H7 (cell line): Measurements from ENCODE around the gene CAMK1D. TPM values are rescaled to one million over a fixed set of nuclear protein-coding genes. Genes with fewer than 3 reads are reported as not detected.

Experiments
- DNase-seq: peaks from one replicate; pipeline ENCODE4 v3.0.0; 2012
- H3K27me3 ChIP-seq: 2 replicates; pipeline ENCODE4 v1.6.0; 2011; ENCODE audit warnings: mild to moderate bottlenecking, low read length; ENCODE audit not compliant: control insufficient read depth, insufficient read depth
- H3K36me3 ChIP-seq: replicated peaks from 2 replicates; pipeline ENCODE4 v1.5.1; 2011; ENCODE audit warnings: low read length; ENCODE audit not compliant: control insufficient read depth, insufficient read depth
- H3K4me3 ChIP-seq: 2 replicates; pipeline ENCODE4 v1.5.1; 2011; ENCODE audit warnings: low read depth, mild to moderate bottlenecking, control low read depth, low read length, moderate library complexity; ENCODE audit not compliant: insufficient read depth
- total RNA-seq: library from RNA; depleted of rRNA; stranded (reverse); fragments of >200 nt; shearing (Covaris generic); gene quantifications from 2 replicates; pipeline ENCODE4 v1.2.3, GENCODE V29; 2014

CAMK1D gene
- total RNA-seq, 1 experiment from 2014 or later: 2.9 TPM

DNA sequence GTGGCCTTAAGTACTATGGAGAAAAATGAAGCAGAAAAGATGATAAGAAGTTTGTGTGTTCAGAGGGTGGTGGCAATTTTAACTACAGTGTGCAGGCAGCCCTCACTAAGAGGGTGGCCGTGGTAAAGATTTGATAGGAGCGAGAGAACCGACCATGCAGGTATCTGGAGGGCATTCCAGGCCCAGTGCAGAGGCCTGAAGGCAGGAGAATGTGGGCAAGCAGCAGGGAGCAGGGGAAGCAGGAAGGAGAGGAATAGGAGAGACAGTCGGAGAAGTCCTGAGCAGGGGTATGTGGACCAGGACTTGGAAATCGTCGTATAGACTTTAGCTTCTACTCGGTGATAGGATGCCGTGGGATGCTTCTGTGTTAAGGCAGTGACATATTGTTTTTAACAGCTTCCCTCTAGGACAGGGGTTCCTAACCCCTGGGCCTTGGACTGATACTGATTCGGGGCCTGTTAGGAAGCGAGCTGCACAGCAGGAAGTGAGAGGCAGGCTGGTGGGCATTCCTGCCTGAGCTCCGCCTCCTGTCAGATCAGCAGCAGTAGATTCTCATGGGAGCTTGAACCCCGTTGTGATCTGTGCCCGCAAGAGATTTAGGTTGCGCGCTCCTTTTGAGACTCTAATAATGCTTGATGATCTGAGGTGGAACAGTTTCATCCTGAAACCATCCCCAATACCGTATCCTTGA is 425.0 kb downstream of the CAMK1D start:
- no peak for DNase-seq
- Histone ChIP-seq H3K4me3 (no peak overlapping the region), H3K27me3 (no peaks in the 10 kb centered on the region), H3K36me3 (no peaks in the 10 kb centered on the region)

DNA sequence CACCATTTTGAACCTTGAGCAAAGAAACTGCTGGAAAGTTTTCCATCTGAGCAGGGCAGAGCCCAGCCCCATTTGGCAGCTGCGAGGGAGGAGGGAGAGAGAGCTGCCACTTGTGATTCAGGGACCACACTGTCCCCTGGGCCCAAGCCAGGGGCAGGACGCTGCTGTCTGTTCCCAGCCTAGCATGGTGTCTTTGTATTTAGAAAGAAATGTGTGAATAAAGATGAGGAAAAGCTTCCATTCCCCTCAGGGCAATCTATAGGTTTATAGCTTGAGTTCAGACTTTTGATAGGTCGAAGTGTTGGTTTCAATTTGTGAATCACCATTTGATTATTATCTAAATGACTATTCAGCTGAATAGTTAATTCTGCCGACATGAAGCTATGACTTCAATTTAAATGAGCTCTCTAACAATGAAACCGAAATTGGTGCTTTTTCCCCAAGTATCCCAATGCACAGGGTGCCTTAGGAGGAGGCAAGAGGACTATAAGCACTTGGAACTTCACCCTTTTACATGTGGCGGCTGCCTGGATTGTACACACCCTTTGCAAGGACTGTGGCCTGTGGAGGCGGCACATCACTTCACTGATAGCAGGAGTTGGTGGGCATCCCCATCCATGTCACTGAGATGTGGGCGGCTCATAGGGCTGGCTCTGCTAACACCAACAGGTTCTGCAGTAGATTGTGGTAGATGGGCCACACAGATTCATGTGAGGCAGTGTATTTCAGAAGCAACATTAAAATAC is 428.7 kb downstream of the CAMK1D start:
- Histone ChIP-seq H3K27me3 (no peaks in the 10 kb centered on the region), H3K36me3 (no peaks in the 10 kb centered on the region), H3K4me3 (no peak overlapping the region)
- no peak for DNase-seq

DNA sequence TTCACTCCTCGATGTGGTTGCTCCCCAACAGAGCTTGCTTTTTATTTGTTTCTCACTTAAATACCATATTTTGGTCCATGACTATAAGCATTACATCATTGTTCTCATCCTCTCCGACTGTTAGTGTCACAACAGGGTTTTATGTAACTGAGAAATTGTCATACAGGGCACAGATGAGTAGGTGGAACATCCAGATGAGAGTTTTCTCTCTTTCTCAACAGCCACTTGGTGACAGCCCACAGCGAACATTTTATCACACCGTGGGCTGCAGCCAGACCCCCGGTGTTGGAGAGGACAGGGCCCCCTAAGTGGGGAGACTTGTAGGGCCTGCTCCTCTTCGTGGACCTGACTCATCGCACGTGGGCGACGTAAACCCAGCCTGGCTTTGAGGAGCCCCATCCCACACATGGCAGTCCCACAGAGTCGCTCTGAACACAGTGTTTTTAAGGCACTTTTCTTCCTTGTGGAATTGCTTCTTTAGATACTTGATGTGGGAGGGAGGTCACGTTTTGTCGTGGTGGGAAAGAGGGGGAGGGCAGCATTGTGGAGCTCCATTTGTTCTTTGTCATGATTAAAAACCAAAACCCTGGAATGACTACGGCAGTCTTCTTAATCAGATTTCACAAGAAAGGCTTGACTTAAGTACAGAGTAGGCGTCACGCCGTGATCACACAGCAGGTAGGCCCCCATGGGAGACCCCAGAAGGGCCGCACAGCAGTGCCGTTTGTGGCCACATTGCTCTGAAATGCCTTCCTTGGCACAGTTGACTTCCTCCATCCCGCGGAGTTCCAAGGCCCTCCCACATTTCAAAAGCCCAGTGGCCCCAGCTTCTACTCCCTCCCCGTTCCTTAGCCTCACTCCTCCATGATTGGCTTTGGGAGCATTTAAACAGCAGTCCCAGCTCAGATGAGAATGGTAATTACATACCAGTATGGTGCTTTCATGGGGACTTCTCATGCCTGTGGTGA is 431.6 kb downstream of the CAMK1D start:
- H3K27me3 ChIP-seq: no peaks in the 10 kb centered on the region
- H3K36me3 ChIP-seq: no peaks in the 10 kb centered on the region
- no peak for DNase-seq
- H3K4me3 ChIP-seq: no peak overlapping the region

DNA sequence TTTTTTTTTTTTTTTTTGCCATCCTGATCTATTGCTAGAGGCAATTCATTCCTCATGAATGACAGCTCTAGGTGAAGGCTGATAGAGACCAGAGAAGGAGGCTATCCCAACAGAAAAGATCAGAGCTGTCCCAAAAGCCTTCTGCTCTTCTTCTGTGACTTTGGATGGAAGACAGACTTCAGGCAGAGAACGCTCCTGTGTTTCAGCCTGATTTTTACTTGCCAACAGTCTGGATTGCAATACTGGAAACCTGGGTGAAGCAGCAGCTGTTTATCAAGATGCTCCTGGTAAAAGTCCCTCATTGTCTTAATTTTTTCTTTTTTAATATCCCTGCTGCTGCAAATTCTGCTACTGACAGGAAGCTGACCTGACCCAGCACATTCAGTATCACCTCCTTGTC is 432.6 kb downstream of the CAMK1D start:
- no peak for DNase-seq
- Histone ChIP-seq H3K36me3 (no peaks in the 10 kb centered on the region), H3K4me3 (no peak overlapping the region), H3K27me3 (no peaks in the 10 kb centered on the region)

DNA sequence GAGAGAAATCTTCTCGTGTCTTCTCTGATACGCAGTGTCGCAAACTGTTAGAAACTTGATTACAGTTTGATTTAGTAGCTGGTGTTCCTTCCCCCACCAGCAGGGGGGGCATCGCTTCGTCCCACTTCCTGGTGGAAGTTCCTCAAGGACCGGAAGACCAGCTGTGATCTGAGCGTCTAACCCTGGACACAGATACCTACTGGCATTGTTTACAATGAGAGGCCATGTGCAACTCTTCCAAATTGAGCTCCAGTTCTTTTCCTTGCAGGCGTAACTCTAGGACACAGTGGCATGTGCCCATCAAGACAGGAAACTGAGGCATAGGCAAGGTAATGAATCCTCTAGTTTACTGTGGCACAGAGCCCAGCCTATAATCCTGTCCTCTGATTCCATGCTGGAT is 433.2 kb downstream of the CAMK1D start:
- Histone ChIP-seq H3K36me3 (no peaks in the 10 kb centered on the region), H3K4me3 (no peak overlapping the region), H3K27me3 (no peaks in the 10 kb centered on the region)
- peak; percentile 76 for DNase-seq

DNA sequence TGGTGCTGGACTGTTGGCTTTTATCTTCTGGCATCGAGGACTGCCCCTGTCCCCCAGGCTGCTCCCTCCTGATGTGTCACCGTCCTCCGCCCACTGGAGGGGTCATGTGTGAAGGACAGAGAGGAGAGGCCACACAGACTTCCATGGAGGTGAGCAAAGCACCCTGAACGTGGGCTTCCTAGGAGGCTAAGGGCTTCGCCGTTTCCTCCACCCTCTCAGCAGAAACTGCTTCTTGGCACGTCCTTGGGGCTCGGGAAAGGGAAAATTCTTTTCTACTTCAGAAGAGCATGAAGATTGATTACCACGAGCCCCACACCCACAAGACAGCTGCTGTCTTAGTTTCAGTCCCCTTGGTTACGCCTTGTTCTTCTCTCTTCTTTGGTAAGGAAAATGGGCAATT is 433.9 kb downstream of the CAMK1D start:
- no peak overlapping the region for H3K4me3 ChIP-seq
- no peaks in the 10 kb centered on the region for H3K36me3 ChIP-seq
- no peaks in the 10 kb centered on the region for H3K27me3 ChIP-seq
- DNase-seq: no peak

DNA sequence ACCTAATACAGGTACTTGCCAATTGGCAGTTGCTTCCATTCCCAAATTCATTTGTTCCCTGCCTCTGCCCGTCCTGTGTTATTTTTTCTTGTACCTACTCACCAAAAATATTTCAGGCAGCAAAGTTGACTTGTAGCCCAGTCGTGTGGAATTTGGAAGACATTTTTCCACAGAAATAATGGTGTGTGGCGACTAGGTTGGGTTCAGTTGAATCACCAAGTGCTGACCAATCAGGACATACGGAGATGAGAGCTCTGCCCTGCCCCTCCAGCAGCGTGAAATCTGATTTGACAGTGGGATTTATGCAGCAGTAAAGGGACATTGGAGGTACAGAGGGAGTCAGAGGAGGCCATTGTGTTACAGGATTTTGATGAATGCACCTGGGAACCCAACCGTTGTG is 435.3 kb downstream of the CAMK1D start:
- Histone ChIP-seq H3K27me3 (no peaks in the 10 kb centered on the region), H3K4me3 (no peak overlapping the region), H3K36me3 (no peaks in the 10 kb centered on the region)
- DNase-seq: no peak

DNA sequence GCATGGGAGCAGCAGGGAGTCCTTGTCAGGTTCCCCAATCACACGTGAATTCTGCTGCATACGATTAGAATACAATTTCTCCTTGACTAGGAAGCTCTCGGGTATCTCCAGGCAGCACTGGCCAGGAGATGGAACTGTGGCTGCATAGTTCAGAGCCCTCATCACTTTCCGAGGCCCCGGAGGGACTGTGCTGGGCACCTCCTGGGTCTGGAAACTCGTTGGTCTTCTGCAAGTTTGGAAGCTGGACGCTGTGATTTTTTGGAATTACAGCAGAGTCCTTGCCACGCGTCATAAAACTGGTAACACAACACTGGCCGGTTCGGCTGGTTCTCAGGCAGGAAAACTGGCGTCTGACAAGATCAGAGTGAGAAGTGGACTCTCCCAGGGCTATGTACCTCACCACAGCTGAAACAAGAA is 436.1 kb downstream of the CAMK1D start:
- no peak overlapping the region for H3K4me3 ChIP-seq
- H3K36me3 ChIP-seq: no peaks in the 10 kb centered on the region
- DNase-seq: no peak
- H3K27me3 ChIP-seq: no peaks in the 10 kb centered on the region

DNA sequence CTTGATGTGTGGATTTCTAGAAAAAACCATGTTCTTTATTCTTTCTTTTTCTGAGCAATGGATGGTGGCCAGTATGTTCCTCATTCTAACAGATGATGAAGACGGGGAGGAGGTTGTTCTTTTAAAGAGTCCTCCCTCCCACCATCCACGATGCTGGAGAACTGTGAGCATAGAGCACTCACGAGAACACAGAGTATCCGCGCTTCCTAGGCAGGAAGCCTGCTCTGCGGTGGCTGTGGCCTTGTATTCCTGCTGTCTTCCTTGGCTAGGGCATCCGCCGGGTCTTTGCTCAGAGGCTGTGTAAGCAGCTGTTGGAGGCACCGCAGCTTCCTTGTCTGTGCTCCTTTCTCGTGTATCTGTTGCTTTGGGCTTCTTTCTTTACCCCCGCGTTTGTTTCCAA is 437.9 kb downstream of the CAMK1D start:
- no peak for DNase-seq
- Histone ChIP-seq H3K4me3 (no peak overlapping the region), H3K36me3 (no peaks in the 10 kb centered on the region), H3K27me3 (no peaks in the 10 kb centered on the region)

DNA sequence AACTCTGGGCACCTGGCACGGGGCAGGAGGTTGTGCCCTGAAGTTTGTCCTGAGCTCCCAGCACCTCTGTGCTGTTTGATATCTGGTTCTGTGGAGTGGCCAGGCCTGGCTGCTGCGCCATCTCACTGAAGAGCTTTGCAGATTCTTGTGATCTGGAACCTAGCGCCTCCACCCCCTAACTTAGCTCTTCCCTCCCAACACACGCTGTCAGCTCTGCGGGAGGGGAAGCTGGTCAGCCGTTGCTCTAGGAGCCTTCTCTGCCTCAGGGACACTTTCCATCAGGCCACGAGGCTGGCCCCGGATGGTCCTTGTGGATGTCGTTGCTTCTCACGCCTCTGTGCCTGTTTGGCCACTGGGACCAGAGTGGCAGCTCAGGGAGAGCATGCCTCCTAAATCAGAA is 438.9 kb downstream of the CAMK1D start:
- Histone ChIP-seq H3K27me3 (no peaks in the 10 kb centered on the region), H3K4me3 (no peak overlapping the region), H3K36me3 (no peaks in the 10 kb centered on the region)
- no peak for DNase-seq

DNA sequence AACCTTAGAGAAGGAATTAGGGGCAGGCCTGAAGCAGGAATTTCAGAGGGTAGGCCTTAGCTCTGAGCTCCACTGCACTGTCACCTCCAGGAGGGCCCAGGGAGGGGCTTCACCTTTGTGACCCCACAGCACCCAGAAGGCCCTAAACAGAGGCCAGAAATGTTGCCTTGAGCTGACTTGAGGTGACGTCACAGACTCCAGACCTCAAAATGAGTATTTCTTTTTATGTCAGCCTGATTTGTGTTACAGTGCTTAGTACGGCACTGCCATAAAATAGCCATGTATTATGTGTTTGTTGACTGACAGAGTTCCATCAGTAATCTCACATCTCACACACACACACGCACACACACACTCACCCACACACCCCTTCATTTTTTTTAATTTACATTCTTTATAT is 440.9 kb downstream of the CAMK1D start:
- Histone ChIP-seq H3K4me3 (no peak overlapping the region), H3K27me3 (no peaks in the 10 kb centered on the region), H3K36me3 (no peaks in the 10 kb centered on the region)
- no peak for DNase-seq

DNA sequence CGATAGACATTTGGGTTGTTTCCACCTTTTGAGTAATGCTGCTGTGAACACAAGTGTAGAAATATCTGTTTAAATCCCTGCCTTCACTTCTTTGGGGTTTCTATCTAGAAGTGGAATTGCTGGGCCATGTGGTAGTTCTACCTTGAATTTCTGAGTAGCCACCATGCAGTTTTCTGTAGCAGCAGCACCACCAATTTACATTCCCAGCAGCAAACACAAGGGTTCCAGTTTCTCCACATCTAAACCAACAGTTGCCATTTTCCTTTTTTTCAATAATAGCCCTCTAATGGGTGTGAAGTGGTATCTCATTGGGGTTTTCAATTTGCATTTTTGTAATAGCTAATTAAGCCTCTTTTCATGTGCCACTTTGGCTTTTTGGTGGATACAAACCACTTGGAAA is 442.4 kb downstream of the CAMK1D start:
- DNase-seq: no peak
- H3K36me3 ChIP-seq: no peaks in the 10 kb centered on the region
- no peak overlapping the region for H3K4me3 ChIP-seq
- H3K27me3 ChIP-seq: no peaks in the 10 kb centered on the region

DNA sequence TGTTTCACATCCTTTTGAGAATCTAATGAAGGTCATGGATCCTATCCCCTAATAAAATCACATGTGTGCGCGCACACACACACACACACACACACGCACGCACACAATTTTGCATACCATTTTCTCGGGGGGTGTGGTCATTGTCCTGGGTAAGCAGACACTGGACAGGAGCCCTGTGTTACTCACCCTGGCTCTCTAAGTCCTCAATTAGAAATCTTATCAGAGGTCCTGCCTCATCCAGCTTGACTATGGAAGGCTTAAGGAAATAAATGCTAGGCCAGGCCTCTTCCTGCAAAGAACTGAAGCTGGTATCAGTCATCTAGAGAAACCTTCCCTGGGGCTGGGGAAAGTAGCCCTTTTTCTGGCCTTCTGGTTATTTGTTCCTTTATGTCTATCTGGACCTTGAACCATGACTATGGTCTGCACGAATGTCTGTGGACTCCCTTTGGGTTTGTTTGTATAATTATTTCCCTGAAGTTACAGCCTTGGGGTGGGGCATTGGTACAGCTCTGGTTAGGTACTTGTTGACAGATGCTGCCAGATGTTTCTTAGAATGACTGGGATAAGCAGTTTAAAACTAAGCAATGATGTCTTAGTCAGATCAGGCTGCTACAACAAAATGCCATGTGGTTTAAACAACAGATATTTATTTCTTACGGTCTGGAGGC is 443.7 kb downstream of the CAMK1D start:
- no peak for DNase-seq
- no peak overlapping the region for H3K4me3 ChIP-seq
- no peaks in the 10 kb centered on the region for H3K36me3 ChIP-seq
- no peaks in the 10 kb centered on the region for H3K27me3 ChIP-seq

DNA sequence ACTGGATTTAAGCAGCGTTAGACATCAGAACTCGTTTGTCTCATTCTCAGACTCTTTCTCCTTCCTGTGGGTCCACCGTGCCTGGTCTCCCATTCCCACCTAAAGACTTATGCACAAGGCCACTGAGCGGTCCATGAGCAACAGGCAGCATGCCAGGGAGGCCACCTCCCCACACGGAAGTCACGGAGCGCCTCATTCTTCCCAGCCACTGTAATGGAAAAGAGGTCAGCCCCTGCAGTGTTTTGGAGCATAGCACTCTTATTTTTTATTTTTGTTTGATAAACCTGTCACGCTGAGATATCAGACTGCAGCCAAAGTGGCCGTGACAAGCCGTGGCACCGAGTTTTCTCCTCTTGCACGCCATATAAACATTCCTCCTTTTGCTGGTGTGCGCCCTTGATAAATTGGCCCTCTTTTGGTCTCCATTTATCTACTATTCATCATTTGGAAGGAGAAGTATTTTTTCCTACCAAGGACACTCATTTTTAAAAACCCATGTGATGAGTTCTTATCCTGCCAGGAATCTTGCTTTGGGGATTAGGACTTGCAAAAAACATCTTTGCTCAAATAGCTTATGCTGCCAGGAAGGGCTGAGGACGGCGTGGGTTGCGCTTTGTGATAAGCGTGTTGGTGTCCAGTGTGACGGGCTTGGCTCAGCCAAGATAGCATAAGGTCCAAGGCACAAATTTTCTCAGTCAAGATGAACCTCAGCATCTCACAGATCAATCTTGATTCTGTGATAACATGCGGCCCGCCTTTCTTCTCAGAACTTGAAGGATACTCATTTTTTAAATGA is 446.2 kb downstream of the CAMK1D start:
- Histone ChIP-seq H3K27me3 (no peaks in the 10 kb centered on the region), H3K36me3 (no peaks in the 10 kb centered on the region), H3K4me3 (no peak overlapping the region)
- DNase-seq: no peak
